G401.6 (cell line): ENCODE measurements around the gene PPP1R16B.
"Not testable (repeated sequence)": the region's sequence is repeated elsewhere in the genome, so short reads cannot be mapped to it uniquely, and the experiment has no call there.

Experiments
- FAIRE-seq: peaks from 2 replicates; lab custom pipeline; 2012; peaks lifted over from hg19 to GRCh38; lab: Jason Lieb, UNC

Gene PPP1R16B

DNA sequence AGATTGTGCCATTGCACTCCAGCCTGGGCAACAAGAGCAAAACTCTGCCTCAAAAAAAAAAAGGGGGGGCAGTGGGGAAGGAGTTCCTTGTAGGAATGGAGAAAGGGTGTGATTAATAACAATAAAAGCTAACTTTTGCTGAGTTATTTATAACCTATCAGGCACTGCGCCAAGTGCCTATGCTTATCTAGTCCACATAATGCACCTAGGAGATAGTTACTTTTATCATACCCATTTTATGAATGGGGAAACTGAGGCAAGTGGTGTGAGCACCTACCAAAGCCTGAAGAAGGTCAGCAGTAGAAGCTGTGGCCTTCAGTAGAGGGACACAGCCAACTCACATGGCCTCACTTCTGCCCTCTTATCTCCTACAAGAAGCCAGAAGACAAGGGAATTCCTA is 13.6 kb upstream of the PPP1R16B start:
- FAIRE-seq, result no peak

DNA sequence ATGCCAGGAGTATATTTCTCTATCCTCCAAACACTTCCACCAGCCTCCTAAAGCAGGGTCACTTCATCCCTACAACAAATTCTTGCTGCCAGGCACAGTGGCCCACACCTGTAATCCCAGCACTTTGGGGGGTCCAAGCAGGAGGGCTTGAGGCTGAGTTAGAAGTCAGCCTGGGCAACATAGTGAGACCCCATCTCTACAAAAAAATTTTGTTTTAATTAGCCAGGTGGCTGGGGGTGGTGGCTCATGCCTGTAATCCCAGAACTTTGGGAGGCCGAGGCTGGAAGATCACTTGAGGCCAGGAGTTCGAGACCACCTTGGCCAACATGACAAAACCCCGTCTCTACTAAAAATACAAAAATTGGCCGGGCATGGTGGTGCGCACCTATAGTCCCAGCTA is 11.4 kb upstream of the PPP1R16B start:
- not testable (repeated sequence) for FAIRE-seq

DNA sequence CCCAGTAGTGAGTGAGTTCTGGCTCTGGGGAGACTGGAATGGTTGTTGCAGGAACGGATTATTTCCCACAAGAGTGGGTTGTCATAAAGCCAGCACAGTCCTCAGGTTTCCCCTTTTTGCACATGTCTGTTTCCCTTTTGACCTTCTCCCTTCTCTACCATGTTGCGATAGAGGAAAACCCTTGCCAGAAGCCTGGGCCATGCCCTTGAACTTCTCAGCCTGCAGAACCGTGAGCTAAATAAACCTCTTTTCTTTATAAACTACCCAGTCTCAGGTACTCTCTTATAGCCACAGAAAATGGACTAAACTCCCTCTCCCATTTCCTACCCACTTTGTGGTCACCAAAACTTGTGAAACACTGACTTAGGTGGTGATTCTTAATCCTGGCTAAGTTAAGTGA is 7.2 kb upstream of the PPP1R16B start:
- no peak for FAIRE-seq

DNA sequence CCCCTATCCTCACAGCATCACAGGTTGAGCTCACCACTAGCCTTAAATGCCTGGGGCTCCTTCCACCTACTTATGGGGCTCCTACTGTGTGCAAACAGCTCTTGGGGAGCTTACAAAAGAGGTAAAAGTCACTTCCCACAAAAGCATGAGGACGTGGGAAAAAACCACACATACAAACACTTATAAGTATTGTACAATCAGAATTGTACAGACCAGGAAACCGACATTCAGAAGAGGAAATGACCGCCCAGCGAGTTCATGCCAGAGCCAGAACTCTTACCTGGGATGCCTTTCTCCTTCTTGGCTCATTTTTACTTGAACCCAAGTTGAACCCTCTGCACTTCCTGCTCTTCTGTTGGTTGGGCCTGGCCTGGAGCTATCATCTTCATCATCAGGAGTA is 6.3 kb upstream of the PPP1R16B start:
- FAIRE-seq, result no peak

DNA sequence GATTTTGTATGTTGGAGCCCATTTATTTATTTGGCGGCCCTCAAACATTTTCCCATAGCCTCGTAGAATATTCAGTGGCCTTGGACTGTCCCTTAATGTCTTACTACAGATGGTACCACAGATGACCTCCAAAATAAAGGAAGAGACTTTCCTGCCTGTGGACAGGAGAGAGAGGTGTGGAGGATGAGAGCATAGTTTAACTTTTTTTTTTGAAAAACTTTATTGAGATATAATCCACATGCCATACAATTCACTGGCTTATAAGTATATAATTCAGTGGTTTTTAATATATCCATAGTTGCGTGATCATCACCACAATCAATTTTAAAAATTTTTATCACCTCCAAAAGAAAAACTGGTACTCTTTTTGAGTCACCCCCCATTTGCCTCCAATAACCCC is 4.6 kb upstream of the PPP1R16B start:
- no peak for FAIRE-seq

DNA sequence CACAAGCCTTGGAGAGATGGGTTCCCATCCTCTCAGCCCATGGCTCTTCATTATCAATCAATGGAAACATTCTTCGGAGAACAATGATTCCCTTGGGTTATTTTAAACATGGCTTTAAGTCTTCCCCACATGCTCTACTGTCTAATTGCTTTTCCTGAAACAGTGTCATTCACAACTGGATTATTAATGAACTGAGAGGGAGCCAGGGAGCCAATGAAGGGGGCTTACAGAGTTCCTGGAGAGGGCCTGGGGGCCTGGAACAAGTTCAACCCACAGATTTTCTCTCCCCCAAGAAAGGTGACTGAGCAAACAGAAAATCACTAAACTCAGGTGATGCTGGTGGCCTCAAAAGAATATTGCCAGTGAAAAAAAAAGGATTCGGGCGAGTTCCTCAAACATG is 1.3 kb upstream of the PPP1R16B start:
- no peak for FAIRE-seq

DNA sequence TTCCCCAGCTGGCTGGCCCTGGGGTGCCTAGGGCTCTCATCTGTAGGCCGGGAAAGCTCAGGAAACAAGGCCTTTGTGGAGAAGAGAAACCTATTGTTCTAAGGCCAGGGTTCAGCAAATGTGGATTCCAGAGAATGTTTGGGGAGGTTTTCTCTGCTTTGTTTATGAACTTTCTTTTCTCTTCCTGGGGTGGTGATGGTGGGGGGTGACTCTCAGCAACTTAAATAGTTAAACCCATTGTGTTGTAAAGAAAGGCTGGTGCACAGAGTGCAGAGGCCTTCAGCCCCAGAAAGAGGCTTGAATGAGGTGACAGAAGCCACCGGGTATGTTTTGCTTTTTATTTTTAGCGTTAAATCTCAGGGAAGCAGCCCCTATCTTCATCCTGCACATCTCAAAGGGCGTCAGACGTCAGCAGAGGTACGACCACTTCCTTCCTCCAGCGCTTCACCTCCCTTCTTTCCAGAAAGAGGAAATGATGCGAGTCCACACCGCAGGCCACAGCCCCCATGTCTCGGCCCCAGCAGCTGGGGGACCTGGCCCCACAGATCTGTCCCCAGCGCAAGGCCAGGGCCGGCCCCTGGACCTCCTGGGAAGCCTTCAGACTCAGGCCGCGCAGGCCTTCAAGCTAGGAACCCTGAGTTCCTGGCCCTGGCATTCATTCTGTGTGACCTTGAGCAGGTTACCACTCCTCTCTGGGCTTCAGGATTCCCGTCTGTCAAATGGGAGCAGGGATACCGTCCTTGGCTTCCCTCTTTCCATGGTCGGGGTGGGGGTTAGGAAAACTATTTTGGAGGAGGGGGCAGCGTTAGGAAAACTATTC is 605 bp upstream of the PPP1R16B start:
- no peak for FAIRE-seq

DNA sequence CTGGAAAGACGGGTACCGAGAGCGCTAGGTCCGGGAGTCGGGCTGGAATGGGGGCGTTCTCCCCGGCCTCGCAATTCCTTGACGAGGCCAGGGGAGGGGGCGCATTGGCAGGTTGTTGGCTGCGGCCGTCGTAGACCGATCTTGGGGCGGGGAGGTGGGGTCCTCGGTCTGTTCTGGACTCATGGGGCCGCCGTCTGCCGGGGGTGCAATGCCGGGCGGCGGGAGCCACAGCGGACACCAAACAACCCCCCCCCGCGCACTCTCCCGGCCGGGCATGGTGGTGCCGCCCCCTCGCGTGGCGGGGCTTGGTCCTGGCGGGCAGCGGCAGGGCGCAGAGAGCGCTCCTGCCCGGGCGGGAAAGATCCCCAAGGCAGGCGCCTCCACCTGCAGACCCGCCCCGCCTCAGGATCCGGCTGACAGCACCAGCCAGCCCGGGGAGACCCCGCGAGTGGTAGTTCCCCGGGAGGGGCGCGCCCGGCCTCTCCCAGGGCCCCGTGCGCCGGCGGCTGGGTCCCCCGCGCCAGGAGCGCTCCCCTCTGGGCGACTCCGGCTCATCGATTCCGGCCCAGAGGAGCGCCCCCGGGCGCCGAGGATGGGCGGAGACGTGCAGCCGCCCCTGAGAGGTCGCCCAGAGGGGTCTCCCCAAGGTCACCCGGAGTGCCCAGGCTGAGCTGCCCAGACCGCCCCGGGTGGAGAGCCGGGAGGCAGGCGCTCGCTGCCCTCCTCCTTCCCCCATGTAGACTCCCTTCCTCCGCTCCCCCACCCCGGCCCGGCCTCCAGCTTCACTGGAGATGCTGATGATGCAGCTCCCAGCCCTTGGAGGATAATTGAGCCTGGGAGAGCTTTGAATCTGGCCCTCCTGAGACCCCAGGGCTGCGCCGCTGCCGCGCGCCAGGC is 709 bp downstream of the PPP1R16B start:
- FAIRE-seq, result no peak

DNA sequence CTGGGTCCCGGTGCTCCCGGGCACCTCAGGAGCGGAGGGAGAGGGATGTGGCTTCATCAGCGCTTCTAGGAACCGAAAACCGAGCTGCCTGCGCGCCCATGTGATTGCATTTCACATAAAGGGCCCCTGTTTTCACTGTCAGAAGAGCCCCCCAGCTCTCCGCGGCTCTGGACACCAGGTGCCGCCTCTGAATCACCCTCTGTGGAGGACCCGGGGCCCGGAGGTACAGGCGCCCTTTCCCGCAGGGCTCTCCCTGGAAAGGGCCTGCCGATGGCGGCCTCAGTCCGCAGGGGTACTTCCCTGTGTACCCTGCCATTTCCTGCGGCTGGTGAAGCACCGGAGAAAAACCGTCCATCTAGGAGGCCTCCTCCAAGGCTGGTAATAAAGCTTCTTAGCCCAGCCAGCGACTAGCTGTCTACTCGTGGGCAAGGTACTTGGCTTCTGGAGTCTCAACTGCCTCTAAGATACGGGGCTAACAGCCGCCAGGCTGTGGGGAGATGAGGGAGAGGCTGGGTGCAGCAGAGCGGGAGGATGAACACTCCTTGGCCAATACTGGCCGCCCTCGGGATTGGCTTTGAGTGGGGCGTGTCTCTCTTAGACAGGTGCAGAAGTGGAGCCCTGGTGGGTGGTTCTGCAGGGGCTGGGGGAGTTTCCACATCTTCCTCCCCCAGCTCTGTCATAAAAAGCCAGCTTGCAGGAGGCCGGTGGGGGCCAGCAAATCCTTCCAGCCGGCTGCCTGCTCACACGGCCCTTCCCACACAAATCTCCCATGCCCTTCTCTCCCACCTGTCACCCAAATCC is 1.6 kb downstream of the PPP1R16B start:
- FAIRE-seq, result no peak

DNA sequence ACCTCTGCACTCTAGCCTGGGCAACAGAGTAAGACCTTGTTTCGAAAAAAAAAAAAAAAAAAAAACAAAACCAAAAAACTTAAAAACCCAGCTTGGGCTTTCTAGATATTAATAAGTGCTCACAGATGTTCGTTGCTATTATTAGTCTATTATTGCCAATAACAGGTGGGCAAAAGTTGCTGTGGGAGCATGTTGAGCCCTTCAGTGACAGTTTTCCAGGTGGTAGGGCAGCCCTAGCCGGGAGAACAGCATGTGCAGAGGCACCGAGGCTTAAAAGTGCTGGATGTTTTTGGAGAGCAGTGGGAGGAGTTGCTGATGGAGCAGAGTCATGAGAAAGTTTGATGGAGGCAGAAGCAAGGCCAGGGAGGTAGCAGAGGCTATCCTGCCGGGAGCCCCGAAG is 4.4 kb downstream of the PPP1R16B start:
- FAIRE-seq, result no peak

DNA sequence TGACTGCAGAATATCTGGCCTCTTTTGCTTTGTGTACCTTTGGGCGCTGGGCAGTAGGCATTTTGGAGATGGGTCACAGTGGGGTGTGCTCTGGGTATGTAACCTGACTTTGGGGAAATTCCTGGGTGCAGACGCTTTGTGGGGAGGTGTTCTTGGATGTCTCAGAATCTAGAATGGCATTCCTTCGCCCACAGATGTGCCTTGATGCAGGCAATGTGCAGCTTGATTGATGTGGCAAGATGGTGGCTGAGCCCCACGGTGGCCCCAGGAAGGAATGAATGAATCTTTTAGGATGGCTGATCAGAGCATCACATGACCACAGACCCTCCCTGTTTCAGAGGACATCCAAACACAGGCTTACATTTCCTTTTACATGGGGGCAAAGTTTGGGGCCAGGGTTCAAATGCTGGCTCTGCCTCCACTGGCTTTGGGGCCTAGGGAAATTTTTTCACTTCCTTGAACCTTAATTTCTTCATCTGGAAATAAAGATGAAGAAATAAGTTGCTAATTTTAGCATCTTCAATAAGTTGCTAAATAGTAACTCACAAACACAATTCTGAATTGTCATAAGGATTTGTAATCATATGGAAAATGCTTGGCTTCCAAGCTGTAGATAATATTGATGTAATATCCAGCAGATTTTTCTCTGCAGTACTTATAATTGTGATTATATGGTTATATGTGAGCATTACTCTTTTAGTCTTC is 5.6 kb downstream of the PPP1R16B start:
- no peak for FAIRE-seq

DNA sequence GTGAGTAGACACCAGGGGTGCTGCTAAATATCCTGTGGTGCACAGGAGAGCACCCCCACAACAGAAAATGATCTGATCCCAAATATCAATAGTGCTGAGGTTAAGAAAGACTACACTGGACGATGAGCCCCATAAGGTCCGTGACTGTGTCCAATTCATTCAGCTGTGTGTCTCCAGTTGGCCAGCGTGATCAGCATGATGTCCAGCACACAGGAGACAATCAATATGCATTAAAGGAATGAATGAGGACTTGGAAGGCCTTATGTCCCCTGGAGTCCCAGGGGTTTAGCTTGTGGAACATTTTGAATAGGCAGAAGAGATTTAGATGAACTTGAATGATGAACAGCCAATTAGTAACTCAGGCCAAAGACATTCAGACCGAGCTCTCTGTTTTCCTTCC is 6.3 kb downstream of the PPP1R16B start:
- FAIRE-seq, result no peak

DNA sequence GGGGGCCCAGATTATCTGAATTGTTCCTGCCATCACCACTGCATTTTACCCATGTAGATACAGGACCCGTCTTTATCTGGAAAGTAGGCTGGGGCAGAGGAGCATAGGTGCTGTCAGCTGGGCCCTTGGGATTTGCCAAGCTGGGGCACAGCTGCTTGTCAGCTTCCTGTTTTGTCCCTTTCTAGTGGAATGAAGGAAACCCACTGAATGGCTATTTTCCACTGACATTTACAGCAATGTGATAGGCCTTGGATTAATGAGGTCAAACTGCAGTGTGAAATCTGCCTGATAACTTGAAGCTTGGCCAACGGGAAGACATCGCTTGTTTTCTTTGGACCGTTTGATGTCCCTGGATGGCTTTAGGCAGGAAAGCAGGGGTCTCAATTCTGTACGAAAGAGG is 6.7 kb downstream of the PPP1R16B start:
- no peak for FAIRE-seq

DNA sequence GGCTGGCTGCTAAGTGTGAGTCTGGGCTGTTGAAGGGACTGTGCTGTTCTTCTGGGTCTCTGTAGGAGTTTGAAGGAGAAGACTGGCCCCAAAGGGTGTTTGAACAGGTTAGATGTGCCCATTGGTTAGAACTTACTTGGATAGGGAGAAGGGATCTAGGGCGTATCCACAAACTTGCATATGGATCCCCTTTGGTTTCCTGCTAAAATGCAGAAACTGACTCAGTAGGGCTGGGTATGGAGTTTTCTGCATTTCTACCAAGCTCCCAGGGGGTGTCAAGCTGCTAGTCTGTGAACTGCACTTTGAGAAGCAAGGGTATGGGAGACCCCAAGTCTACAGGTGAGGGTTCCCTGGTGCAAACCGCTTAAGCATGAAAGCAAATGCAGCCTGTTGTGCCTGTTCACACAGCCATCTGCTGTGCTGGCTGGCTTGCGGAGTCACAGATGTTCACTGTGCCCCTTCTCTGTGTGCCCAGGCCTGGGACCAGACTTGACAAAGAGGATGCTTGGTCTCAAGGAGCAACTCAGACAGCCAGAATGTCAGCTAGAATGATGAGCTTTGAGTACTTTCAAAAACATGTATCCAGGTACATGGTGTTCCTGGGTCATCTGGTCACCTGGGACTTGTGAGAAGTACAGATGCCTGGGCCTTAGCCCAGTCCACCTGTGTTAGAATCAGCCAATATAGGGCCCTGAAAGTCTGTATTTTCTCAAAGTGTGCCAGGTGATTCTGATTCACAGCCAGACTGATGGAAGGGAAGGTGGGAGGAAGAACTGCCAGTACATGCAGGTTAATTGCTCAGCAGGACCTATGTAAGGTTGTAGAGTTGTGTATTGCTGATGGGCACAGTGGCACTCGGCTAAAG is 7.4 kb downstream of the PPP1R16B start:
- no peak for FAIRE-seq

DNA sequence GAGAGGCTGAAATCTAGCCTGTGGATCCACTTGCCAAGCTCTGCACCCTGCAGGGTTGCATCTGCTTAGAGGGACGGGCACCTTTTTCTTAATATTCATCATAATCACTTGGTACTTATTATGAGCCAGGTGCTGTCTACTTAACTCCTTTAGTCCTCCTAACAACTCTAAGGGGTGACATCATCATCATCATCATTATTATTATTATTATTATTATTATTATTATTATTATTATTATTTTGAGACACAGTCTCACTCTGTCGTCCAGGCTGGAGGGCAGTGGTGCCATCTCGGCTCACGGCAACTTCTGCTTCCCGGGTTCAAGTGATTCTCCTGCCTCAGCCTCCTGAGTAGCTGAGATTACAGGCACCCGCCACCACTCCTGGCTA is 8.1 kb downstream of the PPP1R16B start:
- FAIRE-seq, result not testable (repeated sequence)

DNA sequence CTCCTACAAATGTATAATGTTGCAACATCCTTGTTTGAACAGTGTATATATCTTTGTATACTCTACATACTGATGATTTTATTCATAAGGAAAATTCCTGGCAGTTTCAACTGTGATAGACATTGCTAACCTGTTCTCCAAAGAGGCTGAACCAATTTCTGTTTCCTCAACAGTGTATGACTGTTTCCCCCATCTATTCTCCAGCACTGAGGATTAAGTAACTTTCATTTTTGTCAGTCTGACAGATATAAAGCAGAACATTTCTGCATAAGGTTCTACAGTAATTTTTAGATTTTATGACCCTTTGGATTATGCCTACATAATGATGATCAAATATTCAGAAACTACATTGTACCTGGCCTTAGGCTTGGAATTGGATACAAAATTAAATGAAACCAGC is 9.9 kb downstream of the PPP1R16B start:
- no peak for FAIRE-seq

DNA sequence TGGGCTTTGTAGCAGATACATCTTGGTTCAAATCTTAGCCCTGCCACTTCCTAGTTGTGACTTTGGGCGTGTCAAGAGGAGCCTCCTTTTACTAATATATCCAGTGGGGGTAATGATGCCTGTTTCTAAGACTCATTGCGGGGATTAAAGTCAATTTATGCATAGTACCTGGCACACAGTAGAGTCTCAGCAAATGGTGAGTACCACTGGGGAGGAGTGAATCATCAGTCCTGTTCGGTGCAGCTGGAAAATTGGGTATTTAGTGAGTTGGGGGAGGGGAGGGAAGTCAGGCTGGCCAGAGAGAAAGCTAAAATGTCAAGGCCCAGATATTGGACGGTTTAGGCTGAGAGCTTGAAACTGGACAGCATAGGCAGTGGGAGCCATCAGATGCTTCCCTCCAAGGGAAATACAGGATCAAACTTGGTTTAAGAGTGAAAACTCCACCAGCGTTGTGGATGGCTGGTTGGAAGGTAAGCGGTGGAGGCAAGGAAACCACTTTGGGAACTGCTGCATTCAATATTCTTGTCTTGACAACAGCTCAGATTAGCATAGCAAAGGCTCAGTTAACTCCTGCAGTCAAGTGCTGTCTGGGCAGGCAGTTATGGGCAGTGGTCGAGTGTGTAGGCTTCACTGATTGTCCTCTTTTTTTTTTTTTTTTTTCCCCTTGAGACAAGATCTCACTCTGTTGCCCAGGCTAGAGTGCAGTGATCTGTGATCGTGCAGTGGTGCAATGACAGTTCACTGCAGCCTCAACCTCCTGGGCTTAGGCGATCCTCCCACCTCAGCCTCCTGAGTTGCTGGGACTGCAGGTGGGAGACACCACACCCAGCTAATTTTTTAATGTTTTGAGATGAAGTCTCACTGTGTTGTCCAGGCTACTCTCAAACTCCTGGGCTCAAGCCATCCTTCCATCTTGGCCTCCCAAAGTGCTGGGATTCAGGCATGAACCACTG is 12.9 kb downstream of the PPP1R16B start:
- FAIRE-seq, result no peak

DNA sequence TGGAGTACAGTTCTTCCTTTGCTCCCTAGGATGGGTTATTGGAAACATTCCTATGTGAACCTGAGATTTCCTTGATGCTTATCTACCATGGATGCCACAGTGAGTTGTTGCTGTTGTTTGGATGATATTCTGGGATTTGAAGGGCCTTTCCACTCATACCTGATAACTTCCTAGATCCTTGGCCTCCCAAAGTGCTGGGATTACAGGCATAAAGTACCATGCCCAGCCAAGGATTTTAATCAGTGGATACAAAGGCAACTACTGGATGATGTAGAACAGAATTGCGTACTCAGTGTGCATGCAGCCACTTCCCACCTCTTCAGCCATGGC is 20.0 kb downstream of the PPP1R16B start:
- no peak for FAIRE-seq

DNA sequence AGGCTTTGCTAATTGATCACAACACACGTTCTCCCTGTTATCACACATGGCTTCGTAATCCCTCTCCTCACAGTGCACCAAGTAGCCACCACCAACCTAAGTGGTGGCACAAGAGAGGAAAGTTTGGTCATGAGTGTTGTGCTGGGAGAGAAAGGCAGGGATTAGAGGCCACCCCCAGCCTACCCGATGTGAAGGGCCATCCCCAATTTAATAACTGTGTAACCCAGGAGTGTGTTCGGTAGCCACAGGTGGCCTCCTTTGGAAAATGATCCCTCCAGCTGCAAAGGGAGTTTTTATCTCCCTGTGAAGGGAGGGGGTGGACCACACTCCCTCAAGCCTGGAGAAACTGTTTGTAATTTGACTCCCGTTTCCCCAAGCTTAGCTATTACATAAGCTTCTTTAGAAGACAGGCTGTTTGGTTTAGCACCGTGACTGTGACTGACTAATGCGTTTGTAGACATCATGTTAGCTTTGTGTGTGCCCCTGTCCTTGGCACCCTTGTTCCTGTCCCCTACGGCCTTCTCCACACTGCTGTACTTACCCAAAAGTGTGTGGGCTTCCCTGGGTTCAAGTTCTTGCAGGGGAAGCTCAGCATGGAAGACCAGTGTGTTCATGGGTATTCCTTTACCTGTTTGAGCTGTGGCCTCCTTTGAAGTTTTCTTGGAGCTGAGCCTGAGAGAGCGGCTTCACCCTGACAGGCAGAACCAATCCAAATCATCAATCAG is 20.6 kb downstream of the PPP1R16B start:
- FAIRE-seq, result no peak
